ENCODE measurements around the gene LCTL.

LCTL gene

DNA sequence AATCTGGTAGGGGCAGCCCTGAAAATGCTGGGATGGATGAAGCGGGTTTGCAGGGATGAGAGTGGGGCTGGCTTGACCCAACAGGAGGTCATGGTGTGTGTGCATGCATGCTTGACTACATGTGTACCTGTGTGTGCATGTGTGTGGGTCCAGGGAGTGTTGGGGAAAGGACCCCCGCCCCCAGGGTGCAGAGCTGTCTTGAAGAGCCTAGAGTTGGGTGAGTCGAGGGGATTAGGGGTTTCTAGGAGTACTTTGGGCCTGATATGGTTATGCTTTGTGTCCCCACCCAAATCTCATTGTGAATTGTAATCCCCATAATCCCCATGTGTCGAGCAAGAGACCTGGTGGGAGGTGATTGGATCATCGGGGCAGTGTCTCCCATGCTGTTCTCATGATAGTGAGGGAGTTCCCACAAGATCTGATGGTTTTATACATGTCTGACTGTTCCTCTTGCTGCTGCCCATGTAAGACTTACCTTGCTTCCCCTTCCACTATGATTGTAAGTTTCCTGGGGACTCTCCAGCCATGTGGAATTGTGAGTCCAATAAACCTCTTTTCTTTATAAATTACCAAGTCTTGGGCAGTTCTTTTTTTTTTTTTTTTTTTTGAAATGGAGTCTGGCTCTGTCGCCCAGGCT, 5.2 kb upstream of the LCTL start:
- no peak overlapping the region for H3K4me2 ChIP-seq
- no peak overlapping the region for H3K27ac ChIP-seq
- H3K4me1 ChIP-seq, result peaks cover 5 to 18% (median 7%) of the 10 kb centered on the region in 10 experiments; a peak in 14 of 20 replicates
- peaks cover 0 to 6% (median 0%) of the 10 kb centered on the region in 11 experiments; a peak in 2 of 22 replicates for H3K9me3 ChIP-seq (replicated peaks in 1 of 11)
- H3K36me3 ChIP-seq, result no peaks in the 10 kb centered on the region
- no peak overlapping the region for H3K9ac ChIP-seq
- no peaks in the 10 kb centered on the region for H3K27me3 ChIP-seq
- H3K4me3 ChIP-seq, result no peak overlapping the region
- H4K20me1 ChIP-seq, result no peaks in the 10 kb centered on the region
- no peak for TF ChIP-seq Cebpa-rat (IDR thresholded peaks at IDR 0.05)

DNA sequence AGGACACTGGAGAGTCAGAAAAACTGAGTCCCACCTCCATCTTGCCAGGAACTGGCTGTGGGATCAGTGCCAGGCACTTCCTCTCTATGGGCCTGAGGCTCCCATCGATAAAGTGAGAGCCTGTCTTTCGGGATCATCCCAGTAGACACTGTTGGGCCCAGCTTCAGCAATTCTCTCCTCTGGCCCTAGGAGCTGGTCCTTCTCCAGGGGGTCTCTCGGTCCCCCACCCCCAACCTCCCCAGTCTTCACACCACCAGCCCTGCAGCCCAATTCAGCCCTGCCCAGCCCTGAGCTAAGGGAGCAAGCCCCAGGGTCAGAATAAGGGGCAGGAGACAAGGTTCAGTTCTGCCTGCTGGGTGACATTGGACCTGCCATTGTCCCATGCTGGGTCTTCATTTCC, 4.5 kb upstream of the LCTL start:
- H3K27me3 ChIP-seq, result no peaks in the 10 kb centered on the region
- no peak for TF ChIP-seq Cebpa-rat (IDR thresholded peaks at IDR 0.05)
- no peak overlapping the region for H3K9ac ChIP-seq
- H3K4me2 ChIP-seq, result no peak overlapping the region
- no peaks in the 10 kb centered on the region for H4K20me1 ChIP-seq
- H3K9me3 ChIP-seq (replicated peaks in 1 of 11), result peaks cover 0 to 6% (median 0%) of the 10 kb centered on the region in 11 experiments; a peak in 2 of 22 replicates
- H3K4me3 ChIP-seq, result no peak overlapping the region
- H3K36me3 ChIP-seq, result no peaks in the 10 kb centered on the region
- no peak overlapping the region for H3K27ac ChIP-seq
- H3K4me1 ChIP-seq, result peaks cover 5 to 18% (median 7%) of the 10 kb centered on the region in 10 experiments; a peak in 14 of 20 replicates

DNA sequence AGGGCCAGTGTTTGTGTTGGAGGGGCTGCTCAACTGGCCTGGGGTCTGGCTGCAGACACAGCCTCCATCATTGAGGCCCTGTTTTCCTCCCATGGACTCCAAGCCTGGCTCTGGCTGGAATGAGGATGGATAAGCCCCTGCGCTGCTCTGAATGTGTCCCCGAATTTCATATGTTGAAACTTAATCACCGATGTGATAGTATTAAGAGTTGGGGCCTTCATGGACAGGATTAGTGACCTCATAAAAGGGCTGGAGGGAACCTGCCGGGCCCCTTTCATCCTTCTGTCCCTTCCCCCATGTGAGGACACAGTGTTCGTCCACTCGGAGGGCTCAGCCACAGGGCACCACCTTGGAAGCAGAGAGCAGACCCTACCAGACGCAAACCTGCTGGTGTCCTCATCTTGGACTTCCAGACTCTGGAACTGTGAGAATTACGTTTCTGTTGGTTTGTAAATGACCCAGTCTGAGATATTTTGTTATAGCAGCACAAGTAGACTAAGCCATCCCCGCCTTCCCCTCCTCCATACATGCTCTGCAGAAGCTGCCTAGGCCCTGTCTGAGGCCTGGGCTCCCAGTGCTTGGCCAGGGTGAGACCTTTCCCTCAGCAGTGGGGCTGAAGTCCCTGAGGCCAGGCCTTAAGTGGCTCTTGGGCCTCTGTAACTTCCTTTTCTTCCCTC, 3.8 kb upstream of the LCTL start:
- H3K4me2 ChIP-seq, result no peak overlapping the region
- H3K9ac ChIP-seq, result no peak overlapping the region
- no peaks in the 10 kb centered on the region for H3K27me3 ChIP-seq
- no peak overlapping the region for H3K4me3 ChIP-seq
- no peaks in the 10 kb centered on the region for H3K36me3 ChIP-seq
- H3K9me3 ChIP-seq (replicated peaks in 1 of 11), result peaks cover 0 to 6% (median 0%) of the 10 kb centered on the region in 11 experiments; a peak in 2 of 22 replicates
- peaks cover 5 to 17% (median 8%) of the 10 kb centered on the region in 10 experiments; a peak in 14 of 20 replicates for H3K4me1 ChIP-seq
- H4K20me1 ChIP-seq, result no peaks in the 10 kb centered on the region
- TF ChIP-seq Cebpa-rat (IDR thresholded peaks at IDR 0.05), result no peak
- no peak overlapping the region for H3K27ac ChIP-seq

DNA sequence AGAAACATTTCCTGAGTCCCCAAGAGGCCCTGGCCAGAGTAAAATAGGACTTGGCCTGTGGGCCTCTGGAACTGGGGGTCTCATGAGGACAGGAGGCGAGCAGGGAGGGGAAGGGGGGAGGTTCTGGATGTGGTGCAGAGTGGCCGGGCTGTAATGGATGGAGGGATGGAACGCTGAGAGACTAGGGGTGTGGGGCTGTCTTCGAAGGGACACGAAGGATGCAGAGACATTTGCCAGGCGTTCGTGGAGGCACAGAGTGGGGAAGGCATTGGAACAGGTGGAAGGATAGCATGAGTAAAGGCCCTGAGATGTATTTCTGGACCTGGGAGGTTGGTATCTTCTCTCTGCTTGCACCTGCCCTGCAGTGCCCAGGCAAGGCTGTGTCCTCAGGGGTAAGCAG, 2.1 kb upstream of the LCTL start:
- Histone ChIP-seq H3K9me3 (replicated peaks in 1 of 11) (peaks cover 0 to 6% (median 0%) of the 10 kb centered on the region in 11 experiments; a peak in 2 of 22 replicates), H3K9ac (no peak overlapping the region), H3K27ac (no peak overlapping the region), H3K4me2 (no peak overlapping the region), H3K27me3 (no peaks in the 10 kb centered on the region), H3K36me3 (no peaks in the 10 kb centered on the region), H3K4me3 (no peak overlapping the region), H3K4me1 (peaks cover 0 to 11% (median 6%) of the 10 kb centered on the region in 10 experiments; a peak in 11 of 20 replicates), H4K20me1 (no peaks in the 10 kb centered on the region)
- TF ChIP-seq Cebpa-rat (IDR thresholded peaks at IDR 0.05), result no peak

DNA sequence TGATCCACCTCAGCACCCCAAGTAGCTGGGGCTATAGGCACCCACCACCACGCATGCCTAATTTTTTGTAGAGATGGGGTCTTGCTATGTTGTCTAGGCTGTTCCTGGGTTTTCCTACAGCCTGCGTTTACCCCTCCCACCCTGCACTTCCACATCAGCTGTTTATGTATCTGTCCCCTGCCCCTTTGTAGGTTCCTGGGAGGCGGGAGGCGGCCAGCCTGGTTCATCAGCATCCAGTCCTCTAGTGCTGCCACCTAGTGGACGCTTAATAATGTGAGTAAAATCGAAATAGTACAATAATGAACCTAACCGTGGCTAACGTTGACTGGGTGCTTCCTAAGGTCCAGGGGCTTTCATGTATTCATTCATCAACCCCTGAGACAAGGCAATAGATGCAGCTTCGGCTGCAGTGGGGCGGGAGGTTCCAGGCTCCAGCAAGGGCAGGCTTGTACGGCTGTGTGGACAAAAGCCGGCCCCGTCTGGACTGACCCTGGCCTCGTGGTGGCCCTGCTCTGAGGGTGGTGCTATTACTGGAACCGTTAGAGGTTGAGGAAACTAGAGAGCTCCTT, 1.2 kb upstream of the LCTL start:
- Histone ChIP-seq H3K27ac (no peak overlapping the region; a peak in 1 of 22 replicates), H3K4me2 (peak overlapping the region in 9 of 11 experiments; percentile 2 to 55 (median 24); a peak in 10 of 22 replicates), H3K4me1 (peaks cover 0 to 11% (median 6%) of the 10 kb centered on the region in 10 experiments; a peak in 10 of 20 replicates), H3K9me3 (replicated peaks in 1 of 11) (peaks cover 0 to 6% (median 0%) of the 10 kb centered on the region in 11 experiments; a peak in 2 of 22 replicates), H3K36me3 (no peaks in the 10 kb centered on the region), H3K9ac (no peak overlapping the region), H4K20me1 (no peaks in the 10 kb centered on the region), H3K27me3 (no peaks in the 10 kb centered on the region), H3K4me3 (no peak overlapping the region)
- TF ChIP-seq Cebpa-rat (IDR thresholded peaks at IDR 0.05), result no peak

DNA sequence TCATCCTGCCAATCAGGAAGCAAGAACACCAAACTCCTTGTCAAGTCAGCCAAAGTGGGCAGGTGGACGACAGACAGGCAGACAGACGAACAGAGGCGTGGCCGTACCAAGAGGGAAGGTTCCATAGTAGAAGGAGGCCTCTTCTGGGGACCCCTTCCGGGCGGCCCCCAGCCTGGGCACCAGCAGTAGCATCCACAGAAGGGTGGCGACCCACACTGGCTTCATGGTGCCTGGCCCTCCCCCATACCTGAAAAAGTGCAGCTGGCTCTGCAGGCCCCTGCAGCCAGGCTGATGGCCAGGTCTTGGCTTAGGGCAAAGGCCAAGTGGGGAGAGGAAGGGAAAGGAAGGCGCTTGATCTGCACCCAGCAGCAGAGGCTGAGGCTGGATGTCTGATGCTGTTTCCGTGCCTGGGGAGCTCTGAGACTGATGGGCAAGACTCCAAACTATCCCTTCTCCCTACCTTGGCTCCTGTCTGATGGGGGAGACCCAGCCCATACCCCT, 607 bp downstream of the LCTL start:
- TF ChIP-seq Cebpa-rat (IDR thresholded peaks at IDR 0.05), result no peak
- Histone ChIP-seq H3K4me3 (no peak overlapping the region), H3K36me3 (no peaks in the 10 kb centered on the region), H3K4me2 (no peak overlapping the region), H4K20me1 (no peaks in the 10 kb centered on the region), H3K27me3 (no peaks in the 10 kb centered on the region), H3K9me3 (replicated peaks in 1 of 11) (no peaks in the 10 kb centered on the region), H3K27ac (no peak overlapping the region), H3K9ac (no peak overlapping the region), H3K4me1 (peaks cover 0 to 11% (median 6%) of the 10 kb centered on the region in 10 experiments; a peak in 10 of 20 replicates)

DNA sequence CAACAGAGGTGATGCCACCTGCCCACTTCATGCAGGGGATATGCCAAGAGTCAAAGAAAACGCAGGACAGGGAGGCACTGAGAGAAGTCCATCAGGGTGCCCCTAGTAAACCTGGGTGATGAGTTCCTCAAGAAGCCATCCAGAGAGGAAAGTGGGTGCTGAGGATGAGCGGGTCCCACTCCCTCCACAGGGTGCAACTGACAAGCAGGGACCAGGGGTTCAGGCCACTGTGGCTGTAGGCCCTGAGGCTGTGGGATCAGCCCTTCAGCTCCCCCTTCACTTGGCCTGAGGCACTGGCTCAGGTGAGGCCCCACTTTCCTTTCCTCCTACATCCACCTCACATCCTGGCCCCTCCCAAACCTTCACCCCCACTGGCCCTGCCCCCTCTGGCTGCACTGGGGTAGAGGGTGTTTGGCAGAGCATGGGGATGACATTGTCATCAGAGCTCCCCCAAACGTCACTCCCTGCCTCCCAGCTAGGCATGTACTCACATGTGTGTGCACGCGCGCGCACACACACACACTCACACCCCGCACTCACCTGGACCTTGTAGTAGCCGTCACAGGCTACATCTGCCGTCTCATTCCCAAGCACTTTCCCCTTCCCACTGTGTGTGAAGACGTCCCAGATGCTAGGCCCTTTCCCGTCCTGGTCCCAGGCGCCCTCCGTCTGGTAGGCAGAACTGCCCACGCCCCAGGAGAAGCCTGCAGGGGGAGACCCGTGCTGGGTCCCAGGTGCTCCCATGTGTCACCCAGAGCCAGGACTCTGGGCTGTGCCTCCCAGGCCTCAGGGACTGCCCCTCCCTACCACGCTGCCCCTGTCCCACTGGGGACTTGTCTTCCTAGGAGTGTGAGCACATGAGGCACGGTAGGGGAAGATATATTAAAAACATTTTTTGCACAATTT, 1.4 kb downstream of the LCTL start:
- H3K27ac ChIP-seq, result no peak overlapping the region
- no peaks in the 10 kb centered on the region for H4K20me1 ChIP-seq
- H3K9me3 ChIP-seq (replicated peaks in 1 of 11), result no peaks in the 10 kb centered on the region
- no peaks in the 10 kb centered on the region for H3K27me3 ChIP-seq
- no peak overlapping the region for H3K9ac ChIP-seq
- no peaks in the 10 kb centered on the region for H3K36me3 ChIP-seq
- H3K4me3 ChIP-seq, result no peak overlapping the region
- no peak overlapping the region for H3K4me2 ChIP-seq
- peaks cover 0 to 11% (median 6%) of the 10 kb centered on the region in 10 experiments; a peak in 10 of 20 replicates for H3K4me1 ChIP-seq
- TF ChIP-seq Cebpa-rat (IDR thresholded peaks at IDR 0.05), result no peak

DNA sequence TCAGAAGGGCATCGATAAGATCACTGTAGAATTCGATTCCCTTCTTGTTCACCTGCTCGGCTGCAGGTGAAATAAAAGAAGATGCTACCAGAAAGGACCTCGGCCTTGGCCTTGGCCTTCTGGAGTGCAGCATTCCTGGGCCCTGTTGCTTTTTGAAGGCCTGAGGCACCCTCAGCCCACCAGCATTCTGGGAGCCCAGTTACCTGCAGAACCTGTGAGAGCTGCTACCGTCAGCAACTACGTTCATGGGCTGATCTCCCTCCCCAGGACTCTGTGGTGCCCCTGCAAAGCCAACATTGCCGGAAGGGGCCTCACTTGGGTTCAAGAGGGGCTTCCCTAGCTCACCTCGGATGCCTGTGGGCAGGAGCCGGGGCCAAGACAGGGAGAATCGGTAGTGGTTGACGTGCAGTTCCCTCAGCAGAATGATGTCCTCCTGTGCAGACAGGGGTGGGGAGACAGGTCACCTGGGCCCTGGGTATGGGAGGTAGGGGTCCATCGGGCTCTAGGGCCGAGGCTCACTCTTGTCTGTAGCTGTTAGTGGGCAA, 2.2 kb downstream of the LCTL start:
- no peak for TF ChIP-seq Cebpa-rat (IDR thresholded peaks at IDR 0.05)
- H3K4me2 ChIP-seq, result no peak overlapping the region
- no peak overlapping the region for H3K9ac ChIP-seq
- H3K27me3 ChIP-seq, result no peaks in the 10 kb centered on the region
- no peak overlapping the region for H3K4me3 ChIP-seq
- peaks cover 0 to 11% (median 6%) of the 10 kb centered on the region in 10 experiments; a peak in 10 of 20 replicates for H3K4me1 ChIP-seq
- H4K20me1 ChIP-seq, result no peaks in the 10 kb centered on the region
- H3K27ac ChIP-seq, result no peak overlapping the region
- no peaks in the 10 kb centered on the region for H3K36me3 ChIP-seq
- H3K9me3 ChIP-seq (replicated peaks in 1 of 11), result no peaks in the 10 kb centered on the region

Measured in BLaER1 treated with 17β-estradiol and CSF1 and Interleukin-3, amounts not matched to agents 10 nM and 100 nM (cell line).